ENCODE measurements around the gene TIGD3.

TIGD3 gene

DNA sequence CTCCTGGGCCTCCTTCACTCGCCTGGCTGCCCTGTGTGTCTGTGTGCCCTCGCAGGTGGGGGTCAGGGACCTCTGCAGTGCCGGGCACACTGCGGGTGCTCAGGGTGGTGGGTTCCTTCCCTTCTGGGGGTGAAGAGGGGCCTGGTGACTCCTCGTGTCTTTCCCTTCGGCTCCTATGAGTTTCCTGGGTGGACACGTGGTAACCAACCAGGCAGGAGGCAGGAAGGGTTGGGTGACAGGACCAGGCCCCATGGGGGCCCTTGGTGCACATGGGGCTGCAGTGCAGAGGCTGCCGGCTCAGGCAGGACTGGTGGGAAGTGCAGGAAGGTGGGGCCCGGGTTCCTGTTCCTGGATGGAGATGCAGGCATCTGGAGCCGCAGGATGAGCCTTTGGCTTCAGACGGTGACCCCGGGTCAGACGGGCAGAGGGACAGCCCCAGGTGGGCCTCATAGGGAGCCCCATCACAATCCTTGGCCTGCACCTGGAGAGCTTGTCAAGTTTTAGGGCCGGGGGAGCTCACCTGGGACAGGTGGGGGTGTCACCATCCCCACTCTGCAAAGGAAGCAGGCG lies 41.5 kb downstream of the TIGD3 start:
- Histone ChIP-seq H3K27me3 (ENCODE audit: control insufficient read depth in 3 of 3, insufficient read depth in 3 of 3, low read depth in 1 of 3, low read length in 3 of 3) (no peaks in the 10 kb centered on the region), H2BK5ac (ENCODE audit: low read length) (no peak overlapping the region), H3K9me3 (replicated peaks in 1 of 2; ENCODE audit: control insufficient read depth in 2 of 2, insufficient read depth in 1 of 2, low read depth in 1 of 2, low read length in 2 of 2) (peaks cover 0 to 2% of the 10 kb centered on the region in 2 donors), H3K4me3 (ENCODE audit: low read length in 2 of 2) (no peak overlapping the region), H3K36me3 (replicated peaks in 1 of 2; ENCODE audit: control insufficient read depth in 2 of 2, insufficient read depth in 2 of 2, low read length in 2 of 2) (peaks cover 12 to 32% of the 10 kb centered on the region in 2 donors), H3K4me2 (ENCODE audit: insufficient read depth, low read length, poor library complexity, severe bottlenecking) (no peak overlapping the region), H2BK12ac (ENCODE audit: low read length) (no peak overlapping the region), H2AK5ac (ENCODE audit: low read depth, low read length) (peak overlapping the region; percentile 27), H3K14ac (ENCODE audit: low read length) (no peak overlapping the region), H3K4me1 (ENCODE audit: control insufficient read depth in 2 of 2, insufficient read depth in 1 of 2, low read depth in 1 of 2, low read length in 2 of 2) (peaks cover 2 to 4% of the 10 kb centered on the region in 2 donors), H3K79me1 (ENCODE audit: low read depth, low read length) (peaks cover 16% of the 10 kb centered on the region), H3K18ac (ENCODE audit: low read length) (no peak overlapping the region), H3K27ac (replicated peaks; ENCODE audit: low read length) (no peak overlapping the region), H4K8ac (ENCODE audit: low read depth, low read length) (no peak overlapping the region), H2BK120ac (ENCODE audit: low read depth, low read length) (no peak overlapping the region), H2AFZ (ENCODE audit: low read length) (no peak overlapping the region), H2BK15ac (ENCODE audit: low read length) (no peak overlapping the region), H3K23ac (ENCODE audit: low read depth, low read length, poor library complexity) (peak overlapping the region; percentile 2), H4K91ac (ENCODE audit: low read depth, low read length, poor library complexity) (no peak overlapping the region), H3K9ac (ENCODE audit: low read depth, low read length, poor library complexity) (no peak overlapping the region), H3K4ac (ENCODE audit: low read length) (no peak overlapping the region)
- no CpG with 5 or more reads among the region's 15 CpGs for WGBS, 2 donors (ENCODE audit: extremely low coverage in 2 of 2, insufficient read length in 2 of 2, insufficient replicate concordance in 1 of 2)
- no peak for DNase-seq (ENCODE audit: low spot score)

DNA sequence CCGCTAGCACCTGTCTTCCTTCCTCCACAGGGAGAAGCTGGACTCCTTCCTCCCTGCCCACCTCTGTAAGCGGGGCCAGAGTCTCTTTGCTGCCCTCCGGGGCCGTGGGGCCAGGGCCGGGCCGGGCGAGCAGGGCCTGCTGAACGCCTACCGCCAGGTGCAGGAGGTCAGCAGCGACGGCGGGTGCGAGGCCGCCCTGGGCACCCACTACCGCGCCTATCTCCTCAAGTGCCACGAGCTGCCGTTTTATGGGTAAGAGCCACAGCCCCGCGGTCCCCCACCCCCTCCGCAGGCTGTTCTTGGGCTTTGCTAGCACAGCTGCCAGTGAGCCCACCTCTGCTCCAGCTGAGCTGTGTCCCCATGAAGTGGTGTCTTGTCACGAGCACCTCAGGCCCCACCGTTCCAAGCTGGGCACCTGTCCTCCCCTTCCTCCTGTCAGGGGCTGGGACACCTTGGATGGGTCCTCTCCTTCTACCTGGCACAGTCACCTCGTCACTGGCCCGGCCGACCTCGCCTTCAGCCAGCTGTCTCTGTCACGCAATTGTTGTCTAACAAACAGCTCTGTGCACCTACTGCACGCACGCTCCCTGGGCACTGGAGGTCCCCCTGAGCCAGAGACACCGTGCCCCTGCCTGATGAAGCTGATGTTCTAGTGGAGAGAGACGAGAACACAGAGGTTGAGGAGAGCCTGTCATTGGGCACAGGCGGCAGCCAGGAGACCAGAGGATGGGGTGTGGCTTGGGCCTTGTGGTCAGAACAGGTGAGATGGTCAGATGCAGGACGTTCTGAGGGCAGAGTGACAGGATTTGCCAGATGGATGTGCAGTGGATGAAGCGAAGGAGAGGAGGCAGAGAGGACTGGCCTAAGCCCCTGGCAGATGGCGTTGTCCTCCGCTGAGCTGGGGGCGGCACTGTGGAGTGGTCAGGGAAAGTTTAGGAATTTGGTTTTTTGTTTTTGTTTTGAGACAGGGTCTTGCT lies 42.5 kb downstream of the TIGD3 start:
- no peak overlapping the region for H3K4ac ChIP-seq (ENCODE audit: low read length)
- H3K14ac ChIP-seq (ENCODE audit: low read length), result no peak overlapping the region
- no peak for DNase-seq (ENCODE audit: low spot score)
- no peak overlapping the region for H3K23ac ChIP-seq (ENCODE audit: low read depth, low read length, poor library complexity)
- no peak overlapping the region for H4K91ac ChIP-seq (ENCODE audit: low read depth, low read length, poor library complexity)
- peaks cover 16% of the 10 kb centered on the region for H3K79me1 ChIP-seq (ENCODE audit: low read depth, low read length)
- no peak overlapping the region for H2AK5ac ChIP-seq (ENCODE audit: low read depth, low read length)
- H3K27me3 ChIP-seq (ENCODE audit: control insufficient read depth in 3 of 3, insufficient read depth in 3 of 3, low read depth in 1 of 3, low read length in 3 of 3), result no peaks in the 10 kb centered on the region
- peaks cover 0 to 2% of the 10 kb centered on the region in 2 donors for H3K9me3 ChIP-seq (replicated peaks in 1 of 2; ENCODE audit: control insufficient read depth in 2 of 2, insufficient read depth in 1 of 2, low read depth in 1 of 2, low read length in 2 of 2)
- no peak overlapping the region for H4K8ac ChIP-seq (ENCODE audit: low read depth, low read length)
- no peak overlapping the region for H2BK120ac ChIP-seq (ENCODE audit: low read depth, low read length)
- H2AFZ ChIP-seq (ENCODE audit: low read length), result no peak overlapping the region
- H3K4me2 ChIP-seq (ENCODE audit: insufficient read depth, low read length, poor library complexity, severe bottlenecking), result no peak overlapping the region
- WGBS, 2 donors (ENCODE audit: extremely low coverage in 2 of 2, insufficient read length in 2 of 2, insufficient replicate concordance in 1 of 2), result no CpG with 5 or more reads among the region's 38 CpGs
- no peak overlapping the region for H3K27ac ChIP-seq (replicated peaks; ENCODE audit: low read length)
- H2BK5ac ChIP-seq (ENCODE audit: low read length), result no peak overlapping the region
- peak overlapping the region; percentile 7 for H3K9ac ChIP-seq (ENCODE audit: low read depth, low read length, poor library complexity)
- peaks cover 0 to 2% of the 10 kb centered on the region in 2 donors for H3K4me1 ChIP-seq (ENCODE audit: control insufficient read depth in 2 of 2, insufficient read depth in 1 of 2, low read depth in 1 of 2, low read length in 2 of 2)
- no peak overlapping the region for H3K18ac ChIP-seq (ENCODE audit: low read length)
- peaks cover 12 to 33% of the 10 kb centered on the region in 2 donors for H3K36me3 ChIP-seq (replicated peaks in 1 of 2; ENCODE audit: control insufficient read depth in 2 of 2, insufficient read depth in 2 of 2, low read length in 2 of 2)
- no peak overlapping the region for H2BK12ac ChIP-seq (ENCODE audit: low read length)
- no peak overlapping the region for H2BK15ac ChIP-seq (ENCODE audit: low read length)
- H3K4me3 ChIP-seq (ENCODE audit: low read length in 2 of 2), result peak overlapping the region in 1 of 2 donors; percentile 55

DNA sequence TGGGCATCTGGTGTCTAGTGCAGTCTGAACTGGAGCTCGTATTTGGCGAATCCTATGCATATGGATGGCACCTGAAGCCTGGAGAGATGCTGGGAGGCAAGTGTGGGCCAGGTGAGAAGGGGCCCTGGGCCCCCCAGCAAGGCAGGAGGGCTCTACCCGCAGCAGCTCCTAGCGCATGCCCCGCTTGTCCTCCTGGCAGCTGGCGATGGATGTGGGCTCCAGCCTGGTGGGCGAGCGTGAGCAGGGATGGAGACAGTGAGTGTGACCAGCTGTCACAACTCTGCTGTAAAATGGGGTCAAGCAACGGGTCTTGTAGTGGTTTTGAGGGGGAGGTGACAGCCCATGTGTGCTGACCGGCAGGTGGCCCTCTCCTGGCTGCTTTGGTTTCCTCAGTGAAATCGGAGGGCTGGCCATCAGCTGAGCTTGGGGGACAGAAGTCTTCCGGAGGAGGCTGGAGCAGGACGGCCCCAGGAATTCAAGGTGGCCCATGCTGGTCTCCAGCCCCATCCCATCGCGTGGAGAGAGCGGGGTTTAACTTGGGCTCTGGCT lies 43.9 kb downstream of the TIGD3 start:
- no CpG with 5 or more reads among the region's 16 CpGs for WGBS, 2 donors (ENCODE audit: extremely low coverage in 2 of 2, insufficient read length in 2 of 2, insufficient replicate concordance in 1 of 2)
- Histone ChIP-seq H3K79me1 (ENCODE audit: low read depth, low read length) (peaks cover 13% of the 10 kb centered on the region), H2AK5ac (ENCODE audit: low read depth, low read length) (no peak overlapping the region), H2AFZ (ENCODE audit: low read length) (no peak overlapping the region), H2BK5ac (ENCODE audit: low read length) (no peak overlapping the region), H3K4me1 (ENCODE audit: control insufficient read depth in 2 of 2, insufficient read depth in 1 of 2, low read depth in 1 of 2, low read length in 2 of 2) (peaks cover 0 to 2% of the 10 kb centered on the region in 2 donors), H3K4me2 (ENCODE audit: insufficient read depth, low read length, poor library complexity, severe bottlenecking) (no peak overlapping the region), H2BK15ac (ENCODE audit: low read length) (no peak overlapping the region), H3K4ac (ENCODE audit: low read length) (no peak overlapping the region), H3K18ac (ENCODE audit: low read length) (no peak overlapping the region), H4K8ac (ENCODE audit: low read depth, low read length) (no peak overlapping the region), H3K9me3 (replicated peaks in 1 of 2; ENCODE audit: control insufficient read depth in 2 of 2, insufficient read depth in 1 of 2, low read depth in 1 of 2, low read length in 2 of 2) (no peaks in the 10 kb centered on the region), H3K27ac (replicated peaks; ENCODE audit: low read length) (no peak overlapping the region), H2BK120ac (ENCODE audit: low read depth, low read length) (no peak overlapping the region), H3K14ac (ENCODE audit: low read length) (no peak overlapping the region), H3K4me3 (ENCODE audit: low read length in 2 of 2) (no peak overlapping the region), H3K36me3 (replicated peaks in 1 of 2; ENCODE audit: control insufficient read depth in 2 of 2, insufficient read depth in 2 of 2, low read length in 2 of 2) (peaks cover 12 to 34% of the 10 kb centered on the region in 2 donors), H3K9ac (ENCODE audit: low read depth, low read length, poor library complexity) (peak overlapping the region; percentile 44), H3K27me3 (ENCODE audit: control insufficient read depth in 3 of 3, insufficient read depth in 3 of 3, low read depth in 1 of 3, low read length in 3 of 3) (no peaks in the 10 kb centered on the region), H3K23ac (ENCODE audit: low read depth, low read length, poor library complexity) (peak overlapping the region; percentile 43), H2BK12ac (ENCODE audit: low read length) (no peak overlapping the region), H4K91ac (ENCODE audit: low read depth, low read length, poor library complexity) (no peak overlapping the region)
- DNase-seq (ENCODE audit: low spot score), result no peak

DNA sequence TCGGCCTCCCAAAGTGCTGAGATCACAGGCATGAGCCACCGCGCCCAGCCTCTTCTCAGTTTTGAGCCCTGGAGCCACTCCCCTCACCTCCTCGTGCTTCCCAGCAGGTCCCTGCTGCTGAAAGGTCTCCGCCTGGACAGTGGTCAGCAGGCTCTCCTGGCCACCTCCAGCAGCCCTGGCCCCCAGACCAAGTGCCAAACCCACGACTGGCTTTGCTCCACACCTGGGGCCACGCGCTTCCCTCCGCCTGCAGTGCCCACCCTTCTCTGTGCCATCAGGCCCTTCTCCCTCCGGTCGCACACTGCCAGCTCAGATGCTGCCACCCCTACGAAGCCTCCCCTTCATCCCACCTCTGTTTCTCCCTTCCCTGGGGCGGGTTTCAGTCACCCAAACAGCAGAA lies 44.7 kb downstream of the TIGD3 start:
- Histone ChIP-seq H4K91ac (ENCODE audit: low read depth, low read length, poor library complexity) (no peak overlapping the region), H2BK5ac (ENCODE audit: low read length) (no peak overlapping the region), H3K27ac (replicated peaks; ENCODE audit: low read length) (no peak overlapping the region), H3K14ac (ENCODE audit: low read length) (no peak overlapping the region), H2BK15ac (ENCODE audit: low read length) (no peak overlapping the region), H3K4me2 (ENCODE audit: insufficient read depth, low read length, poor library complexity, severe bottlenecking) (no peak overlapping the region), H2AFZ (ENCODE audit: low read length) (no peak overlapping the region), H3K23ac (ENCODE audit: low read depth, low read length, poor library complexity) (no peak overlapping the region), H2BK12ac (ENCODE audit: low read length) (no peak overlapping the region), H3K4ac (ENCODE audit: low read length) (no peak overlapping the region), H3K18ac (ENCODE audit: low read length) (peak overlapping the region; percentile 28), H3K9me3 (replicated peaks in 1 of 2; ENCODE audit: control insufficient read depth in 2 of 2, insufficient read depth in 1 of 2, low read depth in 1 of 2, low read length in 2 of 2) (no peaks in the 10 kb centered on the region), H3K4me1 (ENCODE audit: control insufficient read depth in 2 of 2, insufficient read depth in 1 of 2, low read depth in 1 of 2, low read length in 2 of 2) (peaks cover 0 to 2% of the 10 kb centered on the region in 2 donors), H3K36me3 (replicated peaks in 1 of 2; ENCODE audit: control insufficient read depth in 2 of 2, insufficient read depth in 2 of 2, low read length in 2 of 2) (peaks cover 12 to 41% of the 10 kb centered on the region in 2 donors), H2BK120ac (ENCODE audit: low read depth, low read length) (no peak overlapping the region), H3K4me3 (ENCODE audit: low read length in 2 of 2) (no peak overlapping the region), H3K79me1 (ENCODE audit: low read depth, low read length) (peaks cover 8% of the 10 kb centered on the region), H2AK5ac (ENCODE audit: low read depth, low read length) (no peak overlapping the region), H3K9ac (ENCODE audit: low read depth, low read length, poor library complexity) (no peak overlapping the region), H3K27me3 (ENCODE audit: control insufficient read depth in 3 of 3, insufficient read depth in 3 of 3, low read depth in 1 of 3, low read length in 3 of 3) (no peaks in the 10 kb centered on the region), H4K8ac (ENCODE audit: low read depth, low read length) (no peak overlapping the region)
- WGBS, 2 donors (ENCODE audit: extremely low coverage in 2 of 2, insufficient read length in 2 of 2, insufficient replicate concordance in 1 of 2), result no CpG with 5 or more reads among the region's 13 CpGs
- no peak for DNase-seq (ENCODE audit: low spot score)
